ENCODE results near the gene ASB5.

DNA sequence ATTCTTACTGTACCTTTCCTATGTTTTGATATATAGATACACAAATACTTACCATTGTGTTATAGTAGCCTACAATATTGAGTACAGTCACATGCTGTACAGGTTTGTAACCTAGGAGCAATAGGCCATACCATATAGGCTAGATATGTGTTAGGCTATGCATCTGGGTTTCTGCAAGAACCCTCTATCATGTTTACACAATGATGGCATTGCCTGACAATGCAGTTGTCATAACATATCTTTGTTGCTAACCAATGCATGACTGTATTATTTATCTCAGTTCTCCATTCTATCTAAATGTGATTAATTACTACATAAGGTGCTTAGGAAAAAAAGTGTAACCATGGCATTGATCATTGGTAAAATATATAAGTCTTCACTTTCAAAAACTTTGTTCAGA lies 40.8 kb upstream of the ASB5 start:
- TF ChIP-seq CTCF (IDR thresholded peaks at IDR 0.05) (no peak), POLR2A (IDR thresholded peaks at IDR 0.05) (no peak)

Data from prostate gland (tissue), 2 donors.